Breast epithelium (tissue), 4 donors: Measurements from ENCODE around the gene TRPV6. TPM values are rescaled to one million over a fixed set of nuclear protein-coding genes. Genes with fewer than 3 reads are reported as not detected.

Experiments used
- DNase-seq, 2 donors: peaks; one replicate each; pipeline ENCODE4 v3.0.0-alpha.2; 2019; ENCODE audit warnings: low spot score in 2 of 2
- H3K27ac ChIP-seq, 2 donors: fragments of 200-600 bp; sonication (generic) in 1 of 2; one replicate each; pipeline ENCODE4 v1.5.1; 2016 to 2019; ENCODE audit warnings: mild to moderate bottlenecking in 1 of 2
- H3K27me3 ChIP-seq, 2 donors: fragments of 200-600 bp; sonication (generic) in 1 of 2; one replicate each; pipeline versions ENCODE4 v1.5.1 to v1.6.0; 2017 to 2019; ENCODE audit warnings: control low read depth in 1 of 2, mild to moderate bottlenecking in 1 of 2
- H3K36me3 ChIP-seq: fragments of 200-600 bp; one replicate; pipeline ENCODE4 v1.5.1; 2019
- H3K4me1 ChIP-seq, 2 donors: fragments of 200-600 bp; sonication (generic); one replicate each; pipeline ENCODE4 v1.5.1; 2016 to 2019; ENCODE audit warnings: control low read depth in 1 of 2
- H3K4me3 ChIP-seq, 3 donors: fragments of 200-600 bp; sonication (generic); 1 replicate in 2 of 3; 2 replicates in 1 of 3; pipeline ENCODE4 v1.5.1; 2016 to 2019; ENCODE audit warnings: mild to moderate bottlenecking in 3 of 3, moderate library complexity in 2 of 3
- H3K9me3 ChIP-seq, 2 donors: fragments of 200-600 bp; sonication (generic) in 1 of 2; one replicate each; pipeline ENCODE4 v1.5.1; 2016 to 2019; ENCODE audit warnings: control low read depth in 1 of 2
- POLR2A ChIP-seq: fragments of 450-650 bp; IDR thresholded peaks from one replicate; pipeline ENCODE4 v1.6.1; 2016; ENCODE audit warnings: antibody characterized with exemption, mild to moderate bottlenecking, moderate library complexity
- POLR2AphosphoS5 ChIP-seq, 3 donors: sonication (generic); formaldehyde crosslinking; IDR thresholded peaks; one replicate each; pipeline ENCODE4 v1.6.1; 2017; ENCODE audit warnings: antibody characterized with exemption in 3 of 3
- intact Hi-C: fragments of 100-400 bp; cut with DNase I; formaldehyde crosslinking; loops from one replicate; pipeline ENCODE4 v1.15.1; 2023; ENCODE audit warnings: low total_unique reads
- total RNA-seq, 3 donors: library from RNA; depleted of rRNA; stranded (reverse); fragments of >200 nt; gene quantifications; one replicate each; pipeline ENCODE4 v1.1.0, GENCODE V29; 2016
- TF ChIP-seq, protein P1 (sequence below), 3 donors: fragments of 450-650 bp; IDR thresholded peaks; one replicate each; pipeline ENCODE4 v1.5.1; 2016 to 2017; ENCODE audit warnings: antibody characterized with exemption in 3 of 3, mild to moderate bottlenecking in 3 of 3, moderate library complexity in 3 of 3

The TRPV6 gene
- total RNA-seq, 3 donors from 2014 or later: under 0.01 to 19.8 (median 13.4) TPM

DNA sequence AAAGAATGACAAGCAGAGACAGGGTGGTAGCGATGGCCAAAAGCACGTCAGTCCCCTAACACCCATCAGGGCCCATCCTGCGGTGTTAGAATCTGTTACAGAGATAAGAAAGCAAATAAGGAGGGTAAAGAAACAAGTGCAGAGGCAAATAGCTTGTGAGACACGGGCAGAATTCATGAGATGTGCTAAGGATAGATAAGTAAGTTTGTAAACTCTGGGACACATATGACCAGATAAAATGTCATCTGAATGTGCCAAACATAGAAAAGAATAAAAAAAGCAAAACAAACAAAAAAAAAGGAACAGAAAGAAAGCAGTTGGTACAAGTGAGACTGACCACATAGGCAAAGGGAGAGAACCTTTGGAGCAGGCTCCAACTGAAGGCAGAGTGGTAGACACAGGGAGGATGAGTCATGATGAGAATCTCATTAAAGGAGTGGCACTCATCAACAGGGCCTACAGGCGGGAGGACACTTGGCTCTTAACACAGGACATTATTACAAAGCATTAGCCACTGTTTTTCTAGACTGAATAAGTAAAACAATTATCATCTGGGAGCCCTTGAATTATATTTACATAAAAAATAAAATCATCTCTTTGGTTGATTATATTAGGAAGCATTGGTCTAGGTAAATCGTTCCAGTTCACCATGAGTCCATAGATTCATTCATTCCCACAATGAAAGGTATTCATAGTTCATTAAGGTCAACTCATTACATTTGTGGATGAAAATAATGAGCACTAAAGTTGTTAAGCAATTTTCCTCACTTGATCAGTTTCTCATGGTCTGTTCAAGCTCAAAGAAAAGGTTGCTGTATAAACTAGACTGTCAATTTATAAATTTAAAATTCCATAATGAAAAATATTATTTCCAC, 52.1 kb downstream of the TRPV6 start:
- no peak for TF ChIP-seq POLR2A
- TF ChIP-seq, protein P1, sequence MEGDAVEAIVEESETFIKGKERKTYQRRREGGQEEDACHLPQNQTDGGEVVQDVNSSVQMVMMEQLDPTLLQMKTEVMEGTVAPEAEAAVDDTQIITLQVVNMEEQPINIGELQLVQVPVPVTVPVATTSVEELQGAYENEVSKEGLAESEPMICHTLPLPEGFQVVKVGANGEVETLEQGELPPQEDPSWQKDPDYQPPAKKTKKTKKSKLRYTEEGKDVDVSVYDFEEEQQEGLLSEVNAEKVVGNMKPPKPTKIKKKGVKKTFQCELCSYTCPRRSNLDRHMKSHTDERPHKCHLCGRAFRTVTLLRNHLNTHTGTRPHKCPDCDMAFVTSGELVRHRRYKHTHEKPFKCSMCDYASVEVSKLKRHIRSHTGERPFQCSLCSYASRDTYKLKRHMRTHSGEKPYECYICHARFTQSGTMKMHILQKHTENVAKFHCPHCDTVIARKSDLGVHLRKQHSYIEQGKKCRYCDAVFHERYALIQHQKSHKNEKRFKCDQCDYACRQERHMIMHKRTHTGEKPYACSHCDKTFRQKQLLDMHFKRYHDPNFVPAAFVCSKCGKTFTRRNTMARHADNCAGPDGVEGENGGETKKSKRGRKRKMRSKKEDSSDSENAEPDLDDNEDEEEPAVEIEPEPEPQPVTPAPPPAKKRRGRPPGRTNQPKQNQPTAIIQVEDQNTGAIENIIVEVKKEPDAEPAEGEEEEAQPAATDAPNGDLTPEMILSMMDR (IDR thresholded peaks at IDR 0.05): no peak
- TF ChIP-seq POLR2AphosphoS5 (IDR thresholded peaks at IDR 0.05): no peak
- H3K9me3 ChIP-seq: no peaks in the 10 kb centered on the region
- no peaks in the 10 kb centered on the region for H3K36me3 ChIP-seq
- no peak overlapping the region for H3K4me3 ChIP-seq
- no peaks in the 10 kb centered on the region for H3K27me3 ChIP-seq
- intact Hi-C loops: no loop called here
- H3K4me1 ChIP-seq: no peaks in the 10 kb centered on the region
- DNase-seq: no peak
- H3K27ac ChIP-seq: no peak overlapping the region

DNA sequence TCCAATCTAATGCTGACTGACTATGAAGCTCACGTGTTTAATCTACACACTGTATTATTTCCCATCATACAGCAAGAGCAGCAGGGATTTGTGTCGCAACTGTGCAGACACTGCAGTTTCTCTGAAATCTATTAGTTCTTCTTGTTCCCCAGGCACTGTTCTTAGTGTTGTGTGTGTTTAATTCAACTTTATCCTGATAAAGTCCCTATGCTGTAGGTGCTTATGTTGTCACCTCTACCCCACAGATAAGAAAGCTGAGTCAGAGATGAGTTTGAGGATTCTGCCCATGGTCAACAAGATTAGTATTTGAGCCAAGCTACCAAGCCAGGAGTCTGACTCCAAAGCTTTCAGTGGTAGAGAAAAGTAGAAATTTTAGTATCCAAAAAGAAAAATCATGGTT, 53.1 kb downstream of the TRPV6 start:
- H3K4me1 ChIP-seq: no peaks in the 10 kb centered on the region
- no peak overlapping the region for H3K27ac ChIP-seq
- H3K27me3 ChIP-seq: no peaks in the 10 kb centered on the region
- TF ChIP-seq POLR2AphosphoS5 (IDR thresholded peaks at IDR 0.05): no peak
- TF ChIP-seq POLR2A: no peak
- TF ChIP-seq, protein P1 (IDR thresholded peaks at IDR 0.05): no peak
- no peak for DNase-seq
- intact Hi-C loops: no loop called here
- H3K9me3 ChIP-seq: no peaks in the 10 kb centered on the region
- H3K4me3 ChIP-seq: no peak overlapping the region
- no peaks in the 10 kb centered on the region for H3K36me3 ChIP-seq

DNA sequence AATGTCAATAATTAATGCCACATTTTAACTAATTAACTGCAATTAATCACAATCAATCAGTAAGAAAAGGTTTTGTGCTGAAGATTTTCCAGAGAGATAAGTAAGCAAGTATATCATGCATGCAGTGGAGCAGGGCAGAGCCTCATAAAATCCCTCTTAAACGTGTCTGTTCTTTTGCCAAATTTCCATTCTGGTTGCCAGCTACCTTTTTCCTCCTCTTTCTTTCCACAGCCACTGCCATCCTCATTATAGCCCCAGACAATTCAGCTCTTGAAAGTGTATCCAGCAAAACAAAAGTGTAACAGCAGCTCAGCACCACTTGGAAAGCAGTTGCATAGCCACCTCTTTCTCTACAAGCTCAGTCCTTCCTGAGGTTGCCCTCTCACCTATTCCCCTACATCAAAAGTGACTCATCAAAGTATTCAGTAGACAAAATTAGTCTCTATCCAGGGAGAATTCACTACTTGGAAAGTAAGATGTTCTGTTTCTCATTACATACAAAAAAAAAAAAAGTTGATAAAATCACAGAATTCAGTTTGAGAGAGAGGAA, 57.5 kb downstream of the TRPV6 start:
- H3K27ac ChIP-seq: no peak overlapping the region
- H3K9me3 ChIP-seq: peaks cover 0 to 5% of the 10 kb centered on the region in 2 donors
- H3K36me3 ChIP-seq: no peaks in the 10 kb centered on the region
- TF ChIP-seq POLR2AphosphoS5 (IDR thresholded peaks at IDR 0.05): no peak
- TF ChIP-seq, protein P1 (IDR thresholded peaks at IDR 0.05): no peak
- TF ChIP-seq POLR2A: no peak
- intact Hi-C loops: no loop called here
- no peak overlapping the region for H3K4me3 ChIP-seq
- H3K4me1 ChIP-seq: no peaks in the 10 kb centered on the region
- H3K27me3 ChIP-seq: no peaks in the 10 kb centered on the region
- no peak for DNase-seq

DNA sequence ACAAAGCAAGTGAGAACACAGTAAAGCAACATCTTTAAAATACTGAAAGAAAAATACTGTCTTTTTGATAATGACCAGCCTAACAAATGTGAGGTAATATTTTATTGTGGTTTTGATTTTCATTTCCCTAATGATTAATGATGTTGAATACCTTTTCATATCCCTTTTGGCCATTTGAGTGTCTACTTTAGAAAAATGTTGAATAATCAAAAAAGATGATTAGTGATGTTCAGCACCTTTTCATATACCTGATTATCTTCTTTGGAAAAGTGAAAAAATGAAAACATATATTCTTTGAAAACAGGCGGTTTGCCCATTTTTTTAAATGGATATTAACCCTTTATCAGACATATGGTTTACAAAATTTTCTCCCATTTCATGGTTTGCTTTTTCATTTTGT, 62.8 kb downstream of the TRPV6 start:
- peaks cover 0 to 8% of the 10 kb centered on the region in 2 donors for H3K9me3 ChIP-seq
- H3K27ac ChIP-seq: no peak overlapping the region
- intact Hi-C loops: no loop called here
- DNase-seq: no peak
- TF ChIP-seq POLR2A: no peak
- TF ChIP-seq, protein P1 (IDR thresholded peaks at IDR 0.05): no peak
- TF ChIP-seq POLR2AphosphoS5 (IDR thresholded peaks at IDR 0.05): no peak
- no peak overlapping the region for H3K4me3 ChIP-seq
- no peaks in the 10 kb centered on the region for H3K4me1 ChIP-seq
- peaks cover 0 to 2% of the 10 kb centered on the region in 2 donors for H3K27me3 ChIP-seq
- no peaks in the 10 kb centered on the region for H3K36me3 ChIP-seq

Other genes starting within 250 kb of the TRPV6 start
- not detected for gene PRSS1, start 136.3 kb downstream of the TRPV6 start, total RNA-seq
- not detected for gene PRSS2, start 114.8 kb downstream of the TRPV6 start, total RNA-seq
- gene EPHB6, start 30.7 kb downstream of the TRPV6 start, total RNA-seq: 10 to 100 TPM in 2 of 3 donors, 1 to 10 TPM in 1; 5.2 to 29.8 (median 29.6) TPM
- gene TRPV5, start 48.0 kb upstream of the TRPV6 start, total RNA-seq: 1 to 10 TPM in 1 of 3 donors, under 1 TPM in 1, not detected in 1; 0.15 to 1.3 TPM
- not detected for gene LLCFC1, start 53.7 kb upstream of the TRPV6 start, total RNA-seq
- gene KEL, start 76.6 kb upstream of the TRPV6 start, total RNA-seq: 1 to 10 TPM in 2 of 3 donors, under 1 TPM in 1; 0.16 to 4.3 (median 2.2) TPM
- gene OR9A2, start 141.4 kb upstream of the TRPV6 start, total RNA-seq: 1 to 10 TPM in 2 of 3 donors, not detected in 1; 1.2 to 2.0 TPM
- gene OR6V1, start 166.6 kb upstream of the TRPV6 start, total RNA-seq: not detected
- 1,000 to 10,000 TPM in 1 of 3 donors, 100 to 1,000 TPM in 1, 1 to 10 TPM in 1; 1.6 to 1,201 (median 140) TPM for gene PIP, start 246.3 kb upstream of the TRPV6 start, total RNA-seq